SH-SY5Y (cell line): ENCODE measurements around the gene VSIG4.

Experiments
- GATA2 ChIP-seq: IDR thresholded peaks from 2 replicates; pipeline ENCODE4 v1.6.1; 2011; ENCODE audit warnings: mild to moderate bottlenecking, low read depth, low read length
- GATA3 ChIP-seq: IDR thresholded peaks from 2 replicates; pipeline ENCODE4 v1.6.1; 2011; ENCODE audit warnings: low read depth, mild to moderate bottlenecking, low read length, moderate library complexity

Gene VSIG4

GRCh38 chrX:66038115-66038514 is 1.8 kb downstream of the VSIG4 start:
- TF ChIP-seq GATA3 = no peak
- no peak for TF ChIP-seq GATA2

- no peak for TF ChIP-seq GATA3
- no peak for TF ChIP-seq GATA2
These were observed 3.6 kb downstream of the VSIG4 start for GRCh38 chrX:66036231-66036630.

DNA sequence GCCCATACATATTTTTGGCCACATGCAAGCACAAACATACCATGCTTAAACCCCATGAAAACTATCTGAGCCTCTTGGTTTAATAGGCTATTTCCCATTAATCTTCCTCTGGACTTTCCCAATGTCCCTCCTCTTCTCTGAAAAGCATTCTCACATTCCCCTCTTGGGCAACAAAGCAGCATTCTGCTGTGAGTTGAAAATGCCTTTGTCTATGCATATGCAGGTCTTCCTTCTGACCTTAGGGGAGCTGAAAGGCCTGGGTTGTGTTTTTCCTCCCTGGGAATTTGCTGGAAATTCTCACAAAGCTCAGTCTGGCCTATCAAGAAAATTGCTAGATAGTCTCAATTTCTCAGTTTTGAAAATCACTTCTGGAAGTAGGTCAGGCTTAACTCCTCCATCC is 4.2 kb downstream of the VSIG4 start:
- TF ChIP-seq GATA3 (no peak), GATA2 (no peak)

DNA sequence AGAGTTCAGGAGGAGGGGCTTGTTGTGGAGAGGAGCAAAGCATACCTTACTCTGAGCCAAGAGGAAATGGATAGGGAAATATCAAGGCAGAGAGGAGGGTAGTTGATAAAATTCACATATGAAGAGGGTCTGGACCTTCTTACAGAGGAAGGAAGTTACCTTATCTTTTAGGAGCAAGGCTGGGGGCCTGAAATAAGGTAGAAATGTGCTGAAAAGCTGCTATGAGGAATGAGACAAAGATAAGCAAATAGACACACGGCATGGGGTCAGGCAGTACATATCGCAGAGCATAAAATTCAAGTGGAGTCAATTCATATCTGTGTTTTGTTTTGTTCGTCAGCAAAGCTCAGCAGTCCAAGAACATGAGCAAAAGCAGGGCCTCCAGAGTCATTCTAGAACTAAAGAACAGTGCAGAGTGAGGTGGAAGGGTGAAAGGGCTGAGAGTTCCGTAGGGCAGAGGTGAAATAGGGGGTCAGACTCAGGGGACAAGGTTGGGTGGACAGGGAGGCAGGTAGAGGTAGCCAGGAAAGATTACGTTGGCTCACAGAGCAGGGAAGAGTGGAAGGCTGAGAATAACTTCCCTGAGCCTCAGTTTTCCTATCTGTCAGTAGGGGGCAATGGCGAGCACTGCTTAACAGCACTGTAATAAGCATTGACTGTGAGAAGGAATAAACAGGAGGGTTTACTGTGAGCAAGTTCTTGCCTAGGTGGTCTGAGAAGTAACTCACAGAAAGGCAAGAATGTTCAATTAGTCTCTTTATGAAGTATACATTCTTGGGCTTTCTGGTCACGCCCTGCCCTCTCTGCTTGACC is 9.2 kb downstream of the VSIG4 start:
- TF ChIP-seq GATA3 (no peak), GATA2 (no peak)

DNA sequence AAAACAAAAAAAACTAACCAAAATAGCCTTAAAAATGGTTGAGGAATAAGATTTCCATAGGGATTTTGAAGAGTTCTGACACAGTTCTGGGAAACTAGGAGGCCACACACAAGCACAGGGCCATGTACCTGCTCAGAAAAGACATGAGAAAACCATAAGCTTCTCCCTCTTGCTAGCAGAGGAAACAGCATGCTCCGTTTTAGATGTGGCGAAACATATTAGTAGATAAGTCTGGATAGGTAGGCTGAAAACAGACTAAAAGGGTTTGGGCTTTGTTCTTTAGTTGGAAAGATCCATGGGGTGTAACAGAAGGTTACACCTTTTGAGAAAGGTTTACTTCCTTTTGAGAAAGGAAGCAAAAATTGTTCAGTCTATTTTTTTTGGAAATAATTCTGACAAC is 10.9 kb downstream of the VSIG4 start:
- TF ChIP-seq GATA3 (no peak), GATA2 (no peak)

DNA sequence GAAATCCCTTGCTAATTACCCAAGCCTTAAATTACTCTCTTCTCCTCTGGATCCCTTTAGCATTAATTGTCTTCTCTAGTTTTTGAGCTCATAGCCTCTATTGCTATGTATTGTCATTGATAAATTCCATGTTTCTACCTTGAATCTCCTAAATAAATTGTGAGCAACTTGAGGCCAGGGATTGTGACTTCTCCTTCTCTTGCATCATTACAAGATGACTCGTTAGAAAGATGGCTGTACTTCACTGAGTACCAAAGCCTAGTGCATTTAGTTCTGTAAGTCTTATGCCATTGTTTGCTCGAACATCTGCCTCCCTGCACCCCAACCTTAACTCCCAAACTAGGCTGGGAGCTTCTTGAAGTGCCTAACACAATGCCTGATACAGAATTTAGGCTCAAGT is 15.3 kb downstream of the VSIG4 start:
- TF ChIP-seq GATA3 (no peak), GATA2 (no peak)

DNA sequence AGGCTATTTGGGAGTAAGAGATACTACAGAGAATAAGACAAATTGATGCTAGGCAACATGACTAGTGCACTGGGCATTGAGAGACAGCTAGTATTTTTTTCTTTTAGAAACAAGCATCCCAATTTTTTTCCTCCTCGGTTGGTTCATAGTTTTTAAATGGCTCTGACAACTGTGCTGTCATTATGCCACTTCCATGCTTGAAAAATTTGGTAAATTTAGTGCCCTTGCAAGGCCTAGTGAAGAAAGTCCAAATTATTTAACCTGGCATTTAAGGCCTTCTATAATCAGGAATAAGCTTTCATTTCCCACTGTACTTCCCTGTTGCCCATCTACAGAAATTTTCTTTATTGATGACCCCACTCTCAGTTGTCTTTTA is 15.8 kb downstream of the VSIG4 start:
- TF ChIP-seq GATA3 (no peak), GATA2 (no peak)

GRCh38 chrX:66023385-66024091 is 16.3 kb downstream of the VSIG4 start:
- TF ChIP-seq GATA2 (no peak), GATA3 (no peak)

DNA sequence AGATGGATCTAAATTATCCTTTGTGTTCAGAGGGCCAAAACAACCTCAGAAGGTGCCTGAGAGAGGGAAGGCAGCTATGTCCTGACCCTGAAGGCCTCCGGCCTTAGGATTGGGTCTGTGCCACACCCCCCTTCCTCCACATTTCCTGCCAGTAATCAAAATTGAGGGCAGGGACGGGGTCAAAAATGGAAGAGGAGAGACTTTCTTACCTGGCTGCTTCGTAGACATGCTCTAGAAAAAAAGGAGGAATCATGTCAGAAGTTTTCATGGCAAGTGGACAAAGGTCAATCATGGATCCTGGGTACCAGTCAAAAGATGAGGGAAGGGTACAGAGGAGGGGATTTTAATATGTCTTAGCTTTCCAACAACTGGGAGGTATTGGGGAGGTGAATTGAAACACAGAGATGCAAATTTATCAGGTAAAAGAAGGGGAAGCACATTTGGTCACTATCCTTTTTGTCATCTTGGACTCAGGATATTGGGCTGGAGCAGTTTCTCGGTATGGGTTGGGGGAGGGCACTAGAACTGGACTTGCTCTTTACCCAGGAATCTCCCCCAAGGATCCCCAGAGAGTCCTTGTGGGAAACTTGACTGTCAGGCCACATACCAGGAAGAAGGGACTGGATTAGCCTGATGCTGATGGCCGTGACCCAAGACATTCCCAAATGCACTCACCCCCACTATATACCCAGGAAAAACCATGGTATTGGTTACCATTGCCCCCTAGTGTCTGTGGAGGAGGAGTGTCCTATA is 17.1 kb downstream of the VSIG4 start:
- no peak for TF ChIP-seq GATA3
- no peak for TF ChIP-seq GATA2

DNA sequence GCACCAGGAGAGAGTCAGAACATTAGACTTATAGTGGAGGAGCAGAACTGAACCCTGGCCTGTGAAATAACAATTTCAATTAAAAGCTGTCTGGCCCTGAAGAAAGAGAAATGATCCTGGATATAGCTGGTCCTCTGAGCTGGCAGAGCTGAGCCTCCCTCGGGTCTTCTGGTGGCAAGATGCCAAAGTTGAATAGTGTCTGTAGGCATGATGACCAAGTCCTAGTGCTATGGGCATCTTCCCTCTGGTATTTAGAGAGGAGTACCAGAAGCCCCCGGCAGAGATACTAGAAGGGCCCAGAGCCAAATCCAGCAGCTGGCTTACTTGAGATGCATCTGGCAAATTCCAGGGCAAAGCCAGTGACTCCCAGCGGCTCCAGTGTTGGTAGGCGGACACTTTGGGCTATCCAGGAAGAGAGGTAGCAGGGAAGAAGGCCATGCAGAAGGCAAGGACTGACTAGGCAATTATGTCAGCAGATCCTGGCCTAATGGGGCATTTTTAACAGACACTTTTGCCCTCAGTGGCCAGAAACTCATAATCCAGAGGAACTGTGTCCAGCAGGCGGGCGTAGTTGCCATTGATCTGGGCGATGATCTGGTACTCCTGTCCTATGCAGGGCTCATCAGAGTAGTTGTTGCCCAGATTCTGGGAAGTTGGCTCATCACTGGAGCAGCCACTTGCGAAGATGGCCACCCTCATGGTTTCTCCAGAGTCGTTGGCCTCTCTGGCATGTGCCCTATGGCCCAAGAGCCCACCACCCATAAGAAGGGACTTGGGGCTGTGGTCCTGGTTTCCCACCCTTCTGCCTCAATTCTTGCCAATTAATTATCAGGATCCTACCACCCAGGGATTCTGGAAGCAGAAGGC is 17.9 kb downstream of the VSIG4 start:
- TF ChIP-seq GATA2 (no peak), GATA3 (no peak)

GRCh38 chrX:66021401-66021764 is 18.5 kb downstream of the VSIG4 start:
- TF ChIP-seq GATA2 = no peak
- no peak for TF ChIP-seq GATA3

DNA sequence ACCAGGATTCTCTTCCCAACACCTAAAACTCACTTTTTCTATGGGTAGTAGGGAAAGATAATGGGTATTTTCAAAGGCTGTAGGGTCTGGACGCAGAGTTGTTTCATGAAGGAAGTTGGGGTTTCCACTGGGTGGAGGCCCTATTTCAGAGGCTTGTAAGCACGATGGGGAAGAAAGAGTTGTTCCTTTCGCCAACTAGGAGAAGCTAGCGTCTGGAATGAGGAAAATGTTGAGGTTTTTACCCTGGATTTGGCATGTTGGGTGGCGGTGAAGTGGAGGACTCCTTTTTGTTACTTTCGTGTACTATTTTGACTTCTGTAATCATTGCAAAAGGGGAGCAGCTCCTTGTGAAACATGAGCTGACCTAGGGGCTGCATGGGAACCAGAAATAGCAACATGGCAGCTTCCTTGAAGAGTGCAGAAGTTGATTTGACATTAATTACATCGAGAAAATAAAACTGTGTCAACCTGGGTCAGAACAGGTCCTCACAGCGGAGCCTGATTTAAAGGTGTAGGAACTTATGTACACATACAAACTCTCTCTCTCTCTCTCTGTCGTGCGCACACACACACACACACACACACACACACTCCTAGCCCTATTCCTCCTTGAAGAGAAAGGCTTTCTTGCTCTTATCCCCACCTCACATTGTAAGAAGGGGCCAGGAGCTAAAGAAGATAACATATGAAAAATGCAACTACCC is 19.1 kb downstream of the VSIG4 start:
- TF ChIP-seq GATA3 (no peak), GATA2 (no peak)

GRCh38 chrX:66019974-66020373 is 19.9 kb downstream of the VSIG4 start:
- TF ChIP-seq GATA3 (no peak), GATA2 (no peak)

- TF ChIP-seq GATA2 = no peak
These were observed 20.6 kb downstream of the VSIG4 start for GRCh38 chrX:66019310-66019652.
